Mesothelial cell of epicardium (in vitro differentiated cells): Measurements from ENCODE around the gene FAM53B. TPM values are rescaled to one million over a fixed set of nuclear protein-coding genes. Genes with fewer than 3 reads are reported as not detected.

Source experiments
- DNase-seq, 2 experiments: peaks; one replicate each; pipeline ENCODE4 v3.0.0; 2021; ENCODE audit warnings: low spot score in 2 of 2; ENCODE audit not compliant: unreplicated experiment in 2 of 2
- H3K27ac Mint-ChIP-seq: 2 replicates; pipeline ENCODE4 v1.8.0; 2021; ENCODE audit warnings: mixed read lengths
- H3K27me3 Mint-ChIP-seq: 2 replicates; pipeline ENCODE4 v1.8.0; 2021; ENCODE audit warnings: low read depth, mixed read lengths
- H3K36me3 Mint-ChIP-seq: 2 replicates; pipeline ENCODE4 v1.8.0; 2021; ENCODE audit warnings: mixed read lengths
- H3K4me1 Mint-ChIP-seq: 2 replicates; pipeline ENCODE4 v1.8.0; 2021; ENCODE audit warnings: mixed read lengths
- H3K4me3 Mint-ChIP-seq: 2 replicates; pipeline ENCODE4 v1.8.0; 2021; ENCODE audit warnings: mild to moderate bottlenecking, moderate library complexity, mixed read lengths
- H3K9me3 Mint-ChIP-seq: 2 replicates; pipeline ENCODE4 v1.8.0; 2021; ENCODE audit warnings: mixed read lengths
- total RNA-seq: library from RNA; stranded (reverse); gene quantifications from 3 replicates; pipeline ENCODE4 v1.2.1, GENCODE V29; 2021
- TF ChIP-seq, protein P1 (sequence below): fragments of 200-600 bp; sonication (generic); IDR thresholded peaks from one replicate; pipeline ENCODE4 v1.5.0; 2021; ENCODE audit warnings: antibody characterized with exemption; ENCODE audit not compliant: unreplicated experiment

Gene FAM53B
- total RNA-seq, 1 donor from 2014 or later, result 42.0 TPM

DNA sequence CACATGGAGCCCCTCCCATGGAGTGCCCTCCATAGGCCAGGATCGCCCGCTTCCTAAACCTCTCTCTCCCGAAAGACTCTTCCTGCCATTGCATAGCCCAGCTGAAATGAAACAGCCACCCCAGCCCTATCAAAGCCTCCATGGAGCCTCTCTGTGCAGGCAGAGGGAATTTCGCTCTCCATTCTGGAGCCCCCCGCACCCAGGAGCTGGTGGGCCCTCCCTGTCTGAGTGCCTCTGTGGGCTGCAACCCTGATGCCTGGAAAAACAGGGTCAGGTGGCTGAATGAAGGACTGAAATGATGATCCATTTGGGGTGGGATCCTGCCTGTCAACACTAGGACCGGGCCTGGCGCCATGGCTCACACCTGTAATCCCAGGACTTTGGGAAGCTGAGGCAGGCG lies 106.4 kb downstream of the FAM53B start:
- Mint-ChIP-seq H3K27me3 (no peaks in the 10 kb centered on the region), H3K4me3 (no peak overlapping the region), H3K9me3 (peaks cover 8% of the 10 kb centered on the region), H3K36me3 (peaks cover 18% of the 10 kb centered on the region), H3K27ac (no peak overlapping the region), H3K4me1 (peaks cover 15% of the 10 kb centered on the region)
- TF ChIP-seq, protein P1, sequence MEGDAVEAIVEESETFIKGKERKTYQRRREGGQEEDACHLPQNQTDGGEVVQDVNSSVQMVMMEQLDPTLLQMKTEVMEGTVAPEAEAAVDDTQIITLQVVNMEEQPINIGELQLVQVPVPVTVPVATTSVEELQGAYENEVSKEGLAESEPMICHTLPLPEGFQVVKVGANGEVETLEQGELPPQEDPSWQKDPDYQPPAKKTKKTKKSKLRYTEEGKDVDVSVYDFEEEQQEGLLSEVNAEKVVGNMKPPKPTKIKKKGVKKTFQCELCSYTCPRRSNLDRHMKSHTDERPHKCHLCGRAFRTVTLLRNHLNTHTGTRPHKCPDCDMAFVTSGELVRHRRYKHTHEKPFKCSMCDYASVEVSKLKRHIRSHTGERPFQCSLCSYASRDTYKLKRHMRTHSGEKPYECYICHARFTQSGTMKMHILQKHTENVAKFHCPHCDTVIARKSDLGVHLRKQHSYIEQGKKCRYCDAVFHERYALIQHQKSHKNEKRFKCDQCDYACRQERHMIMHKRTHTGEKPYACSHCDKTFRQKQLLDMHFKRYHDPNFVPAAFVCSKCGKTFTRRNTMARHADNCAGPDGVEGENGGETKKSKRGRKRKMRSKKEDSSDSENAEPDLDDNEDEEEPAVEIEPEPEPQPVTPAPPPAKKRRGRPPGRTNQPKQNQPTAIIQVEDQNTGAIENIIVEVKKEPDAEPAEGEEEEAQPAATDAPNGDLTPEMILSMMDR, result no peak
- DNase-seq, result no peak

DNA sequence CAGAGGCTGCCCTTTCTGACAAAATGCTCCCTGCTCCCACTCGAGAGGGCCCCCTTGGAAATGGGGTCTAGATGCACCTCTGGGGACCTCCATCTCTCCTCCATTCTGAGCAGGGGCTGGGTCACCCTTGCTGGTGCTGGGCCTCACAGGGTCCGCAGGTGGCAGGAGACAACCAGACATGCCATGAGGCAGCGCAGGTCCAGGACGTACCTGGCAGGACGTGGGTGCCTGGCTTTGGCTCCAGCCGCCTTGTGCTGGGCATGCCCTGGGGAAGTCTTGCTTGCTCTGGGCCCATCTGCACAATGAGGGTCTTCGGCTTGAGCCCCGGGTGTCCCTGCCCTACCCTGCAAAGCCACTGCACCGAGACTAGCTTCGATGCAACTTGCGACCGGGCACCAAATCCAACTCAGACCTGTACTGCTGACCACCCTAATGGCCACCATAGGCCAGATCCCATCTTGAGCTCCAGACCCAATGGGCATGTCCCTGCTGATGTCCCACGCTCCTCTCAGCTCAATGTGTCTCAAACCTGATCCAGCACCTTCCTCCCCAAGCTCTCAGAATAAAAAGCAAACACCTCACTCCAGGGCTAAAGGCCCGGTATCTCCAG lies 107.0 kb downstream of the FAM53B start:
- H3K4me3 Mint-ChIP-seq, result no peak overlapping the region
- peaks cover 8% of the 10 kb centered on the region for H3K9me3 Mint-ChIP-seq
- H3K4me1 Mint-ChIP-seq, result peaks cover 15% of the 10 kb centered on the region
- no peak overlapping the region for H3K27ac Mint-ChIP-seq
- peaks cover 18% of the 10 kb centered on the region for H3K36me3 Mint-ChIP-seq
- no peak for DNase-seq
- TF ChIP-seq, protein P1, result no peak
- no peaks in the 10 kb centered on the region for H3K27me3 Mint-ChIP-seq

DNA sequence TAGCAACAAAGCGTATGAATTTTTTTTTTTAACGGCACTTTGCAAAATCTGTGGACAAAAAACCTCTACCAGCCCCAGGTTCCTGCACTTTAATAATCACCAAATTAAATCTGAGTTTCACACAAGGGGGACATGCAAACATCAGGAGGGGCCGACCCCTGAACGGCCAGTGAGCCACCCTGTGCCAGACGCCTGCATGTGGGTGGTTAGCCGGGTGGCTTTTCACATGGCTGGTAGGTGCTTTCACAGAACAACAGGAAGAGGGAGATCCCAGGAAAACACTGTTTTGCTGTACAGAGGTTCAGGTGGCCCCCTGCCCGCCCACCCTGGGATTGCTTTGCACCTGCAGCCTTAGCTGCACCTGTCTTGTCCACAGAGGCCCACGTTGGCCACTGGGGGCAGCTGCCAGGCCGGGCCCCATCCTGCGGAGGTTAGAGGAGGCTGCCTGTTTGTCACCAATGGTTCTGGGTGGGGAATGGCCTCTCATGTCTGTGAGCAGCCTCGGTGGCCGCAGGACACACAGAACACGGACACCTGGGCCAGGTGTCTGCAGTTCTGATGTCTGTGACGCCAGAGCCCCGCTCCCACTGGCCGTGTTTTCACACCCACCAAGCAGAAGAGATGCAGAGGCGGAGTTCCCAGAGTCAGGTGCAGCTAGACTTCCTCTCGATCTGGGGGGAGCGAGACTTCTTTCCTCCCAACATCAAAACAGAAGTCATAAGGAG lies 107.7 kb downstream of the FAM53B start:
- H3K4me1 Mint-ChIP-seq, result peaks cover 14% of the 10 kb centered on the region
- TF ChIP-seq, protein P1, result no peak
- no peak for DNase-seq
- H3K27ac Mint-ChIP-seq, result no peak overlapping the region
- no peaks in the 10 kb centered on the region for H3K27me3 Mint-ChIP-seq
- peaks cover 8% of the 10 kb centered on the region for H3K9me3 Mint-ChIP-seq
- peaks cover 18% of the 10 kb centered on the region for H3K36me3 Mint-ChIP-seq
- no peak overlapping the region for H3K4me3 Mint-ChIP-seq

DNA sequence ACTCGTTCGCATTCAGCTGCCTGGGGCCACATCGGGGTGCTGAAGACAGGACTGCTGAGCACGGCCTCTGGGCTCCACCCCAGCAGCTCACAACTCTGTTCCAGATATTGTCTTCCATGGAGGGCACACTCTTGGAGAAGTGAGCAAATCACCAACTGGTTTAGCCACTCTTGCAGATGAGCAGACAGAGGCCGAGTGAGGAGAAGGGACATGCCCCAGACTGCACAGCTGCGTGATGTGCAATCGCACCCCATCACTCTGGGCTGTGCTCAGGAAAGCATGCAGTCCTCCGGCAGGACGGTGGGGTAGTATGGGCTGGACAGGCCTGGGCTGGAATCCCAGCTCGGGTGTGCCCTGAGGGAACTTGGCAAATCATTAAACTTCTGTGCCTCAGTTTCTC lies 111.6 kb downstream of the FAM53B start:
- no peak overlapping the region for H3K4me3 Mint-ChIP-seq
- H3K36me3 Mint-ChIP-seq, result peaks cover 18% of the 10 kb centered on the region
- H3K27ac Mint-ChIP-seq, result no peak overlapping the region
- H3K9me3 Mint-ChIP-seq, result peaks cover 8% of the 10 kb centered on the region
- DNase-seq, result no peak
- peaks cover 13% of the 10 kb centered on the region for H3K4me1 Mint-ChIP-seq
- H3K27me3 Mint-ChIP-seq, result no peaks in the 10 kb centered on the region
- TF ChIP-seq, protein P1, result no peak

DNA sequence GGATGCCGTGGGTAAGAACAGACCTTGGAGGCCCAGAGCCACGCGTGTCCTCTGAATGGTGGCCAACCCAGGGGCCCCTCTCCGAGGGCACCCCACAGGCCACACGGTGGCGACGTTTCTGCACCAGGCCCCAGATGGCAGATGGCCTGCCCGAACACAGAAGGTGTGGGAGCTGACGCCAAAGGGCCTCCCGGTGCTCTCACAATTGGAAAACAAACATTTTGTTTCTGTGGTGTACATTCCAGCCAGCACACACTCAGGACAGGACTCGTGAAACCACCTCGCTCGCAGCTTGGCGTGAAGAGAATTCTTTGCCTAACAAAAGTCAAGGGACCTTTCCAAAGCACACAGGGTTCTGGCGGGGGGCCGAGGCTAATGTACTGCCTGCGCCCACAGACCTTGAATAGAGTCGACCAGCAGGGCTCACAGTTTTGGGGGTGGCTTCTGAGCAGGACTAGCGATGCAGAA lies 112.1 kb downstream of the FAM53B start:
- peaks cover 18% of the 10 kb centered on the region for H3K36me3 Mint-ChIP-seq
- H3K4me3 Mint-ChIP-seq, result no peak overlapping the region
- H3K27me3 Mint-ChIP-seq, result no peaks in the 10 kb centered on the region
- H3K27ac Mint-ChIP-seq, result no peak overlapping the region
- H3K9me3 Mint-ChIP-seq, result peaks cover 8% of the 10 kb centered on the region
- H3K4me1 Mint-ChIP-seq, result peaks cover 14% of the 10 kb centered on the region
- TF ChIP-seq, protein P1, result no peak
- DNase-seq, result no peak
